Activated CD8-positive, alpha-beta memory T cell treated with anti-CD3 and anti-CD28 coated beads for 4 hours (primary cell): ENCODE measurements around the gene MTIF2.
"Not testable (repeated sequence)": the region's sequence is repeated elsewhere in the genome, so short reads cannot be mapped to it uniquely, and the experiment has no call there.

Experiments
- DNase-seq, 2 donors: peaks; one replicate each; pipeline ENCODE4 v3.0.0-alpha.2; 2020; ENCODE audit warnings: low read depth in 2 of 2

Gene MTIF2

GRCh38 chr2:55268907-55269644 lies at the start of gene MTIF2:
TSS of gene MTIF2 (minus strand) at chr2:55269231. CDS start at chr2:55263858, 5,373 bp downstream.
- DNase-seq: peak; percentile 79 to 81

GRCh38 chr2:55314985-55315384 lies 46.0 kb upstream of the MTIF2 start:
- DNase-seq: no peak

GRCh38 chr2:55311444-55311870 lies 42.4 kb upstream of the MTIF2 start:
- DNase-seq: no peak

GRCh38 chr2:55309446-55309845 lies 40.4 kb upstream of the MTIF2 start:
- no peak for DNase-seq

- DNase-seq: no peak
These were observed 33.2 kb upstream of the MTIF2 start for GRCh38 chr2:55302241-55302640.

- DNase-seq: no peak
These were observed 32.2 kb upstream of the MTIF2 start for GRCh38 chr2:55301277-55301676.

- no peak for DNase-seq
These were observed 27.4 kb upstream of the MTIF2 start for GRCh38 chr2:55296393-55296792.

GRCh38 chr2:55283083-55283482 lies 14.1 kb upstream of the MTIF2 start:
- no peak for DNase-seq

GRCh38 chr2:55282110-55282917 lies 13.3 kb upstream of the MTIF2 start:
- peak; percentile 69 to 72 for DNase-seq

- DNase-seq: not testable (repeated sequence)
These were observed 12.0 kb upstream of the MTIF2 start for GRCh38 chr2:55280851-55281546.

- not testable (repeated sequence) for DNase-seq
These were observed 10.9 kb upstream of the MTIF2 start for GRCh38 chr2:55279859-55280424.

GRCh38 chr2:55279214-55279835 lies 10.3 kb upstream of the MTIF2 start:
- DNase-seq: not testable (repeated sequence)

GRCh38 chr2:55277310-55277709 lies 8.3 kb upstream of the MTIF2 start:
- DNase-seq: no peak

- DNase-seq: not testable (repeated sequence)
These were observed 5.3 kb upstream of the MTIF2 start for GRCh38 chr2:55274346-55274745.

GRCh38 chr2:55269645-55269990 lies 587 bp upstream of the MTIF2 start:
- no peak for DNase-seq

GRCh38 chr2:55268288-55268906 lies 634 bp downstream of the MTIF2 start:
- DNase-seq: no peak

- not testable (repeated sequence) for DNase-seq
These were observed 9.4 kb downstream of the MTIF2 start for GRCh38 chr2:55259586-55259985.

GRCh38 chr2:55252832-55253231 lies 16.2 kb downstream of the MTIF2 start:
- no peak for DNase-seq

- no peak for DNase-seq
These were observed 22.0 kb downstream of the MTIF2 start for GRCh38 chr2:55247025-55247424.

GRCh38 chr2:55245411-55245810 lies 23.6 kb downstream of the MTIF2 start:
- DNase-seq: no peak

- DNase-seq: no peak
These were observed 26.4 kb downstream of the MTIF2 start for GRCh38 chr2:55242617-55243016.
